Upper lobe of left lung (tissue), 6 donors: ENCODE measurements around the gene TSEN54. TPM values are rescaled to one million over a fixed set of nuclear protein-coding genes. Genes with fewer than 3 reads are reported as not detected.

Source experiments
- ATAC-seq, 2 donors: fragments of 200-7000 bp; cut with Tn5 transposase; one replicate each; pipeline ENCODE4 v1.9.1; 2022; ENCODE audit warnings: mild to moderate bottlenecking in 2 of 2, moderate library complexity in 2 of 2; ENCODE audit not compliant: low FRiP score in 2 of 2
- DNase-seq, 2 donors: peaks; one replicate each; pipeline ENCODE4 v3.0.0-alpha.2; 2019 to 2020
- H3K27ac ChIP-seq, 4 donors: fragments of 200-600 bp; sonication (generic); one replicate each; pipeline ENCODE4 v1.5.1; 2016 to 2019
- H3K27me3 ChIP-seq, 4 donors: fragments of 200-600 bp; sonication (generic); one replicate each; pipeline ENCODE4 v1.5.1; 2017 to 2019
- H3K36me3 ChIP-seq, 4 donors: fragments of 200-600 bp; sonication (generic); one replicate each; pipeline ENCODE4 v1.5.1; 2016 to 2019
- H3K4me1 ChIP-seq, 4 donors: fragments of 200-600 bp; sonication (generic); one replicate each; pipeline ENCODE4 v1.5.1; 2018 to 2019
- H3K4me3 ChIP-seq, 4 donors: fragments of 200-600 bp; sonication (generic); one replicate each; pipeline ENCODE4 v1.5.1; 2017 to 2019; ENCODE audit warnings: mild to moderate bottlenecking in 2 of 4, moderate library complexity in 1 of 4
- H3K9me3 ChIP-seq, 4 donors: fragments of 200-600 bp; sonication (generic); one replicate each; pipeline ENCODE4 v1.5.1; 2018 to 2019
- CTCF ChIP-seq, 6 experiments: fragments of 450-650 bp in 4 of 6; fragments of 200-600 bp in 2 of 6; sonication (generic) in 2 of 6; IDR thresholded peaks; one replicate each; pipeline ENCODE4 v1.5.1; 2016 to 2019; ENCODE audit warnings: antibody characterized with exemption in 6 of 6
- EP300 ChIP-seq, 4 donors: sonication (generic); formaldehyde crosslinking; IDR thresholded peaks; one replicate each; pipeline ENCODE4 v1.5.1; 2017; ENCODE audit warnings: antibody characterized with exemption in 4 of 4, control low read depth in 2 of 4
- POLR2A ChIP-seq, 4 donors: fragments of 450-650 bp; IDR thresholded peaks; one replicate each; pipeline ENCODE4 v1.5.1; 2016 to 2017; ENCODE audit warnings: antibody characterized with exemption in 4 of 4, mild to moderate bottlenecking in 2 of 4
- POLR2AphosphoS5 ChIP-seq, 2 donors: sonication (generic); formaldehyde crosslinking; IDR thresholded peaks; one replicate each; pipeline ENCODE4 v1.5.1; 2017; ENCODE audit warnings: antibody characterized with exemption in 2 of 2
- WGBS, 2 donors: methylation state at CpG; one replicate each; pipeline ENCODE4 v1.1.5; 2017 to 2018; 5-methylcytosine and 5-hydroxymethylcytosine counted together
- total RNA-seq, 6 donors: library from RNA; depleted of rRNA in 4 of 6; stranded (reverse); fragments of >200 nt in 4 of 6; gene quantifications; one replicate each; pipeline versions ENCODE4 v1.1.0 to v1.2.1, GENCODE V29; 2016 to 2021
- donor health status: DM: no; HTN: no; CAD: no; lungs with moderate emphysema.
- donor health status: DM: no; HTN: yes; CAD: no; lungs with severe emphysema.

Gene TSEN54
- total RNA-seq, 6 donors from 2014 or later, result 19.5 to 125 (median 31.3) TPM

- peaks cover 0 to 33% (median 31%) of the 10 kb centered on the region in 4 donors for H3K4me1 ChIP-seq
- DNase-seq (no peak), ATAC-seq (no peak)
- WGBS, 2 donors, result 71 to 77% methylated on average over 8 of the region's 8 CpGs
- H3K36me3 ChIP-seq, result peaks cover 0 to 6% (median 0%) of the 10 kb centered on the region in 4 donors
- H3K9me3 ChIP-seq, result no peaks in the 10 kb centered on the region
- no peaks in the 10 kb centered on the region for H3K27me3 ChIP-seq
- H3K4me3 ChIP-seq, result no peak overlapping the region
- TF ChIP-seq POLR2AphosphoS5 (IDR thresholded peaks at IDR 0.05) (no peak), POLR2A (IDR thresholded peaks at IDR 0.05) (no peak), EP300 (IDR thresholded peaks at IDR 0.05) (no peak), CTCF (IDR thresholded peaks at IDR 0.05) (no peak)
- H3K27ac ChIP-seq, result peak overlapping the region in 2 of 4 donors; percentile 47 to 50
These were observed 37.2 kb downstream of the TSEN54 start for GRCh38 chr17:75553295-75554110.

GRCh38 chr17:75555679-75556153 lies 39.4 kb downstream of the TSEN54 start:
- no peaks in the 10 kb centered on the region for H3K9me3 ChIP-seq
- H3K4me3 ChIP-seq, result no peak overlapping the region
- WGBS, 2 donors, result 81 to 94% methylated on average over 7 to 21 of the region's 21 CpGs
- no peaks in the 10 kb centered on the region for H3K27me3 ChIP-seq
- TF ChIP-seq CTCF (IDR thresholded peaks at IDR 0.05) (no peak), POLR2A (IDR thresholded peaks at IDR 0.05) (no peak)
- no peak for DNase-seq
- no peak overlapping the region for H3K27ac ChIP-seq
- H3K4me1 ChIP-seq, result peaks cover 0 to 25% (median 23%) of the 10 kb centered on the region in 4 donors
- no peak for ATAC-seq
- H3K36me3 ChIP-seq, result peaks cover 0 to 14% (median 6%) of the 10 kb centered on the region in 4 donors

- Histone ChIP-seq H3K36me3 (peaks cover 0 to 14% (median 6%) of the 10 kb centered on the region in 4 donors), H3K9me3 (no peaks in the 10 kb centered on the region), H3K4me3 (no peak overlapping the region), H3K27me3 (no peaks in the 10 kb centered on the region), H3K27ac (peak overlapping the region; percentile 24 to 63 (median 46)), H3K4me1 (peaks cover 0 to 25% (median 21%) of the 10 kb centered on the region in 4 donors)
- WGBS, 2 donors, result 51 to 53% methylated on average over 5 to 13 of the region's 15 CpGs
- ATAC-seq, result peak; percentile 18 to 84
- TF ChIP-seq CTCF (IDR thresholded peaks at IDR 0.05) (no peak), POLR2A (IDR thresholded peaks at IDR 0.05) (peak in 1 of 4 donors; percentile 25)
- DNase-seq, result peak in 1 of 2 donors; percentile 83
These were observed 40.9 kb downstream of the TSEN54 start for GRCh38 chr17:75557075-75557851.

GRCh38 chr17:75557852-75558665 lies 41.7 kb downstream of the TSEN54 start:
- Histone ChIP-seq H3K4me1 (peaks cover 0 to 21% (median 17%) of the 10 kb centered on the region in 4 donors), H3K9me3 (no peaks in the 10 kb centered on the region), H3K27me3 (no peaks in the 10 kb centered on the region), H3K4me3 (no peak overlapping the region), H3K27ac (peak overlapping the region in 3 of 4 donors; percentile 42 to 63 (median 49)), H3K36me3 (peaks cover 0 to 20% (median 12%) of the 10 kb centered on the region in 4 donors)
- TF ChIP-seq POLR2AphosphoS5 (IDR thresholded peaks at IDR 0.05) (no peak), EP300 (IDR thresholded peaks at IDR 0.05) (no peak), POLR2A (IDR thresholded peaks at IDR 0.05) (no peak), CTCF (IDR thresholded peaks at IDR 0.05) (no peak)
- DNase-seq (no peak), ATAC-seq (peak in 1 of 2 donors; percentile 6)
- WGBS, 2 donors, result 87 to 93% methylated on average over 6 to 17 of the region's 18 CpGs
